HepG2 (cell line): ENCODE data around the gene SLC17A5. TPM values are rescaled to one million over a fixed set of nuclear protein-coding genes. Genes with fewer than 3 reads are reported as not detected.

Experiments
- FOXA3 ChIP-seq: IDR thresholded peaks from 2 replicates; pipeline ENCODE4 v1.6.1; 2016; ENCODE audit warnings: missing genetic modification reagents, missing compliant biosample characterization
- HMGXB4 ChIP-seq, 2 experiments: sonication (generic) in 1 of 2; formaldehyde crosslinking in 1 of 2; IDR thresholded peaks; 2 replicates each; pipeline versions ENCODE4 v1.4.0 to v1.6.1; 2018 to 2020; ENCODE audit warnings: missing genetic modification reagents in 2 of 2, borderline replicate concordance in 1 of 2, low read depth in 1 of 2, mild to moderate bottlenecking in 1 of 2, missing biosample characterization in 1 of 2
- IRF1 ChIP-seq: sonication (generic); formaldehyde crosslinking; IDR thresholded peaks from 2 replicates; pipeline ENCODE4 v1.4.0; 2020; ENCODE audit warnings: low read depth, mild to moderate bottlenecking, missing genetic modification reagents
- PAXIP1 ChIP-seq: sonication (generic); formaldehyde crosslinking; conservative IDR thresholded peaks from 2 replicates; pipeline ENCODE4 v1.4.0; 2020; ENCODE audit warnings: mild to moderate bottlenecking, missing genetic modification reagents, moderate library complexity
- RXRB ChIP-seq: IDR thresholded peaks from 2 replicates; pipeline ENCODE4 v1.6.1; 2016; ENCODE audit warnings: borderline replicate concordance, missing genetic modification reagents, missing compliant biosample characterization
- ZKSCAN8 ChIP-seq: IDR thresholded peaks from 2 replicates; pipeline ENCODE4 v1.6.1; 2016; ENCODE audit warnings: borderline replicate concordance, missing genetic modification reagents, missing compliant biosample characterization
- ZNF234 ChIP-seq: sonication (generic); formaldehyde crosslinking; conservative IDR thresholded peaks from 2 replicates; pipeline ENCODE4 v1.5.1; 2020; ENCODE audit warnings: mild to moderate bottlenecking, missing genetic modification reagents
- polyA plus RNA-seq, 8 experiments: library from polyadenylated mRNA; depleted of rRNA in 3 of 8; stranded (reverse) in 7 of 8; unstranded in 1 of 8; fragments of >200 nt; fragmentation: Illumina TruSeq in 4 of 8; extraction: Trizol in 4 of 8; gene quantifications; 2 replicates each; pipeline versions ENCODE4 v1.2.1 to v1.2.3, GENCODE V29; 2011 to 2016; ENCODE audit warnings: low read depth in 4 of 8, missing spikeins in 1 of 8, mixed read lengths in 1 of 8; ENCODE audit not compliant: insufficient read depth in 1 of 8
- total RNA-seq, 5 experiments: library from RNA; depleted of rRNA; stranded (reverse); fragments of >200 nt; fragmentation: Illumina TruSeq; extraction: Trizol; gene quantifications; 2 replicates each; pipeline ENCODE4 v1.2.3, GENCODE V29; 2016; ENCODE audit warnings: low read depth in 1 of 5
- TF ChIP-seq, protein P1 (sequence below): sonication (generic); formaldehyde crosslinking; conservative IDR thresholded peaks from 2 replicates; pipeline ENCODE4 v1.4.0; 2020; ENCODE audit warnings: missing genetic modification reagents

SLC17A5 gene
- total and polyA plus RNA-seq, 2 of the 13 experiments (the other 11 are each of a cell fraction or from before 2014, with no cell fraction given) = 18.3 to 20.5 TPM

DNA sequence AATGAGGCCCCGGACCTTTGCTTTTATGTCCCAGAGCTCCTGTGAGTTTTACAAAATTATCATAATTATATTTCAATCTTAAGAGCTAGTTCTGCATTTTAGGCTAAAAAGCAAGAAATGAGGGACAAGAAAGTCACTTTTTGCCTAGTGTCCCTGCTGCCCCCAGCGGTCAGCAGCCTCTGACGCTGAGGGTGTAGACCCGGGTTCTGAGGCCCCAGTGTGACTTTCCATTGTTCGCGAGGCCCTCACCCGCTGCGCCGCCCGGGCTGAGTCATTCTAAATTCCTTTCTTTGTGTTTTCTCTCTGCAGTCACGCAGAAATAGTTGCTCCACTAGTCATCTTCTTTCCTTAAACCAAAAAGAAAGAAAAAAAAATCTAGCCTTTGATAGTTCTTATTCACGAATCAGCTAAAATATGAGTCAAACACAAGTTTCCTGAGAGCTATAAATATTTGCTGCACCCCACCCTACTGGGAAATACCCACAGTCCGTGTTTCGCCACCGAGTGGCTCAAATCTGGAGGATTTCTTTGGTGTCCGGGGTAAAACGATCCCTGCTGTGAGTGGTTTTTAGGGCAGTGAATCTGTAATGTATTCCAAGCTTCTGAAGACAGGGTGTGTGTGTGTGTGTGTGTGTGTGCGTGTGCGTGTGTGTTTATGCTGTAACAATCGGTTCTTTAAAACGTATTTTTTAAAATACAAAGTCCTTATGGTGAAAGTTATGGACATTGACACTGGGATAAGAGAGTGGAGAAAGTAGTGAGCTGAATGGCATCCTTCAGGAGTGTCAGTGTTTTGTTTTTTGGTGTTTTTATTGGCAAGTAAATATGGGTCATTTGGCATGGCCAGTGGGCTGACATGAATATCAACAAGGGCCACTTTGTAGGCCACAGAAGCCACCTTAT lies 73.3 kb downstream of the SLC17A5 start (continued):
- TF ChIP-seq IRF1 (CRISPR knock-in tag) (no peak), ZKSCAN8 (CRISPR knock-in tag) (peak; percentile 86; the same call in 1 of the 2 replicates), FOXA3 (CRISPR knock-in tag) (peak; percentile 29; the same call in 1 of the 2 replicates), PAXIP1 (peak; percentile 74; the same call in 1 of the 2 replicates), HMGXB4 (CRISPR knock-in tag; IDR thresholded peaks at IDR 0.05; ENCODE audit: borderline replicate concordance in 1 of 2, low read depth in 1 of 2) (peak; percentile 61 to 75; a peak in 2 of 4 replicates), RXRB (CRISPR knock-in tag) (peak; percentile 69), ZNF234 (no peak)
- TF ChIP-seq, protein P1, sequence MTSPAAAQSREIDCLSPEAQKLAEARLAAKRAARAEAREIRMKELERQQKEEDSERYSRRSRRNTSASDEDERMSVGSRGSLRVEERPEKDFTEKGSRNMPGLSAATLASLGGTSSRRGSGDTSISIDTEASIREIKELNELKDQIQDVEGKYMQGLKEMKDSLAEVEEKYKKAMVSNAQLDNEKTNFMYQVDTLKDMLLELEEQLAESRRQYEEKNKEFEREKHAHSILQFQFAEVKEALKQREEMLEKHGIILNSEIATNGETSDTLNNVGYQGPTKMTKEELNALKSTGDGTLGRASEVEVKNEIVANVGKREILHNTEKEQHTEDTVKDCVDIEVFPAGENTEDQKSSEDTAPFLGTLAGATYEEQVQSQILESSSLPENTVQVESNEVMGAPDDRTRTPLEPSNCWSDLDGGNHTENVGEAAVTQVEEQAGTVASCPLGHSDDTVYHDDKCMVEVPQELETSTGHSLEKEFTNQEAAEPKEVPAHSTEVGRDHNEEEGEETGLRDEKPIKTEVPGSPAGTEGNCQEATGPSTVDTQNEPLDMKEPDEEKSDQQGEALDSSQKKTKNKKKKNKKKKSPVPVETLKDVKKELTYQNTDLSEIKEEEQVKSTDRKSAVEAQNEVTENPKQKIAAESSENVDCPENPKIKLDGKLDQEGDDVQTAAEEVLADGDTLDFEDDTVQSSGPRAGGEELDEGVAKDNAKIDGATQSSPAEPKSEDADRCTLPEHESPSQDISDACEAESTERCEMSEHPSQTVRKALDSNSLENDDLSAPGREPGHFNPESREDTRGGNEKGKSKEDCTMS (CRISPR knock-in tag) = no peak
